ENCODE results near the gene HSPA8. TPM values are rescaled to one million over a fixed set of nuclear protein-coding genes. Genes with fewer than 3 reads are reported as not detected.

HSPA8 gene
- polyA plus RNA-seq, 1 donor from 2014 or later, result 2,242 TPM

- Histone ChIP-seq H3K9me2 (ENCODE audit: insufficient read depth, low read length) (no peaks in the 10 kb centered on the region), H3K9ac (ENCODE audit: low read length) (no peak overlapping the region), H3K4me2 (ENCODE audit: low read length) (no peak overlapping the region), H2AFZ (ENCODE audit: low read depth, low read length) (no peak overlapping the region), H3K36me3 (ENCODE audit: insufficient read depth, low read length) (no peaks in the 10 kb centered on the region), H3K27me3 (ENCODE audit: insufficient read depth, low read depth, low read length) (no peaks in the 10 kb centered on the region), H4K20me1 (ENCODE audit: insufficient read depth) (no peaks in the 10 kb centered on the region), H3K79me2 (replicated peaks; ENCODE audit: insufficient read depth, low read length) (no peaks in the 10 kb centered on the region), H3K27ac (ENCODE audit: low read length) (no peak overlapping the region), H3K4me3 (ENCODE audit: low read length) (no peak overlapping the region), H3K9me3 (ENCODE audit: low read length) (no peaks in the 10 kb centered on the region), H3F3A (ENCODE audit: insufficient read depth, low read length, poor library complexity, severe bottlenecking) (no peaks in the 10 kb centered on the region)
- TF ChIP-seq REST (IDR thresholded peaks at IDR 0.05; ENCODE audit: borderline replicate concordance), result no peak
- TF ChIP-seq EZH2 (IDR thresholded peaks at IDR 0.05; ENCODE audit: borderline replicate concordance, insufficient read depth, low read length, poor library complexity, severe bottlenecking), result no peak
- no peak for TF ChIP-seq TAF1 (IDR thresholded peaks at IDR 0.05; ENCODE audit: low read depth)
Observed at GRCh38 chr11:123035831-123036230, 26.1 kb downstream of the HSPA8 start.

- H3K79me2 ChIP-seq (replicated peaks; ENCODE audit: insufficient read depth, low read length), result no peaks in the 10 kb centered on the region
- no peaks in the 10 kb centered on the region for H3K9me3 ChIP-seq (ENCODE audit: low read length)
- H3K36me3 ChIP-seq (ENCODE audit: insufficient read depth, low read length), result no peaks in the 10 kb centered on the region
Observed at GRCh38 chr11:123034597-123034996, 27.3 kb downstream of the HSPA8 start.

More at GRCh38 chr11:123034597-123034996, 27.3 kb downstream of the HSPA8 start:
- no peaks in the 10 kb centered on the region for H4K20me1 ChIP-seq (ENCODE audit: insufficient read depth)
- no peak overlapping the region for H3K4me2 ChIP-seq (ENCODE audit: low read length)
- TF ChIP-seq REST (IDR thresholded peaks at IDR 0.05; ENCODE audit: borderline replicate concordance), result no peak
- no peak for TF ChIP-seq MXI1 (conservative IDR thresholded peaks at IDR 0.05; ENCODE audit: poor library complexity, severe bottlenecking)
- no peak for TF ChIP-seq EP300 (conservative IDR thresholded peaks at IDR 0.05; ENCODE audit: poor library complexity, severe bottlenecking)
- TF ChIP-seq TAF1 (IDR thresholded peaks at IDR 0.05; ENCODE audit: low read depth), result no peak
- no peak for TF ChIP-seq RAD21 (conservative IDR thresholded peaks at IDR 0.05)
- TF ChIP-seq EZH2 (IDR thresholded peaks at IDR 0.05; ENCODE audit: borderline replicate concordance, insufficient read depth, low read length, poor library complexity, severe bottlenecking), result no peak
- TF ChIP-seq POLR2AphosphoS5 (IDR thresholded peaks at IDR 0.05), result no peak
- no peak for TF ChIP-seq SMC3 (conservative IDR thresholded peaks at IDR 0.05; ENCODE audit: poor library complexity)
- no peak for TF ChIP-seq CTCF (IDR thresholded peaks at IDR 0.05; ENCODE audit: poor library complexity, severe bottlenecking)
- no peaks in the 10 kb centered on the region for H3F3A ChIP-seq (ENCODE audit: insufficient read depth, low read length, poor library complexity, severe bottlenecking)
- no peaks in the 10 kb centered on the region for H3K9me2 ChIP-seq (ENCODE audit: insufficient read depth, low read length)
- no peak overlapping the region for H3K9ac ChIP-seq (ENCODE audit: low read length)
- no peak overlapping the region for H2AFZ ChIP-seq (ENCODE audit: low read depth, low read length)
- H3K27me3 ChIP-seq (ENCODE audit: insufficient read depth, low read depth, low read length), result no peaks in the 10 kb centered on the region
- no peak overlapping the region for H3K4me3 ChIP-seq (ENCODE audit: low read length)
- H3K27ac ChIP-seq (ENCODE audit: low read length), result no peak overlapping the region

All from neural cell (in vitro differentiated cells).